ENCODE results near the gene AMN. TPM values are rescaled to one million over a fixed set of nuclear protein-coding genes. Genes with fewer than 3 reads are reported as not detected.

AMN gene
- polyA plus RNA-seq, 4 donors, result 71.0 to 467 (median 402) TPM

DNA sequence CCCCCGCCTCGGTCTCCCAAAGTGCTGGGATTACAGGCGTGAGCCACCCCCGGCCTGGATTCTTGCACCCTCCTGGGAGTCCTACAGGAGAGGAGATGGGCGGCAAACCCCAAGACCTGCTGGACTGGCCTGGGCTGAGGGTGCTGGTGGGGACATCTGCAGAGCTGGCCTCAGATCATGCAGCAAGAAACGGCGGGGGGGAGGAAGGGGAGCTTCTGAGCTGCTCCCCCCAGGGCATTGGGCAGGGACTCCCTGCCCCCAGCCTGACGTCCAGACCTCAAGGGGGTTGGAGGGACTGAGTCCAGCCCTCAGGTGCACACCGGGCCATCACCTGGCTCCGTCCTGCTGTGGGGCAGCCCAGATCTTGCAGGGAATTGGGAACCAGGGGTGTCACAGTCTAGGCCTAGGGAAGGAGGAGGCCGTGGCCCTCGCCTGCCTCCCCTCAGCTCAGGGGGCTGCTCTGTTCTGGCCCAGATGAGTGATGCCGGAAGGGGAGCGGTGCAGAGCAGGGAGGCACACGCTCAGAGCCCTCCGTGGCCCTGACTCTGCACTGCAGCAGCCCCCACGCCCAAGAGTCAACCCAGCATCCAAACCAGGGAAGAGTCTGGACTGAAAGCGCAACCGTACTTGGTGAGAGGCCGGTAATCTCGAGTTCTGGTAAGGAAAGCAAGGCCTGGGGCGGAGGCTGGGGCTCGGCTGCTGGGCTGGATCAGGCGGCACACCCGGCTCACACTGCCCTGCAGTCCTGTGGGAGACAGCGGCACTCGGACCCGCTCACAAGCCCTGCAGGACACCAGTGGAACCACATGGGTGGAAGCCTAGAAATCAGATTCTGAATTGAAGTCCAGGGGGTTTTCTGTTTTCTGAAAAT, 8.9 kb upstream of the AMN start:
- Histone ChIP-seq H3K27me3 (ENCODE audit: control insufficient read depth in 3 of 3, insufficient read depth in 3 of 3, low read length in 3 of 3) (no peaks in the 10 kb centered on the region), H3K27ac (ENCODE audit: low read depth in 1 of 3, low read length in 2 of 3) (no peak overlapping the region), H3K9me3 (ENCODE audit: control insufficient read depth in 2 of 2, insufficient read depth in 1 of 2, low read depth in 1 of 2, low read length in 1 of 2) (no peaks in the 10 kb centered on the region), H3K36me3 (ENCODE audit: control insufficient read depth in 3 of 3, insufficient read depth in 2 of 3, low read depth in 1 of 3, low read length in 3 of 3) (peaks cover 0 to 61% (median 0%) of the 10 kb centered on the region in 3 donors), H3K4me1 (ENCODE audit: control insufficient read depth in 3 of 3, insufficient read depth in 2 of 3, low read depth in 1 of 3, low read length in 2 of 3) (peaks cover 0 to 2% (median 0%) of the 10 kb centered on the region in 3 donors), H3K4me3 (ENCODE audit: low read depth in 1 of 3, low read length in 3 of 3) (no peak overlapping the region)
- no peak for DNase-seq
- FAIRE-seq, result no peak
- WGBS, 3 donors, result 90 to 93% (median 92%) methylated on average over 27 to 28 of the region's 28 CpGs

DNA sequence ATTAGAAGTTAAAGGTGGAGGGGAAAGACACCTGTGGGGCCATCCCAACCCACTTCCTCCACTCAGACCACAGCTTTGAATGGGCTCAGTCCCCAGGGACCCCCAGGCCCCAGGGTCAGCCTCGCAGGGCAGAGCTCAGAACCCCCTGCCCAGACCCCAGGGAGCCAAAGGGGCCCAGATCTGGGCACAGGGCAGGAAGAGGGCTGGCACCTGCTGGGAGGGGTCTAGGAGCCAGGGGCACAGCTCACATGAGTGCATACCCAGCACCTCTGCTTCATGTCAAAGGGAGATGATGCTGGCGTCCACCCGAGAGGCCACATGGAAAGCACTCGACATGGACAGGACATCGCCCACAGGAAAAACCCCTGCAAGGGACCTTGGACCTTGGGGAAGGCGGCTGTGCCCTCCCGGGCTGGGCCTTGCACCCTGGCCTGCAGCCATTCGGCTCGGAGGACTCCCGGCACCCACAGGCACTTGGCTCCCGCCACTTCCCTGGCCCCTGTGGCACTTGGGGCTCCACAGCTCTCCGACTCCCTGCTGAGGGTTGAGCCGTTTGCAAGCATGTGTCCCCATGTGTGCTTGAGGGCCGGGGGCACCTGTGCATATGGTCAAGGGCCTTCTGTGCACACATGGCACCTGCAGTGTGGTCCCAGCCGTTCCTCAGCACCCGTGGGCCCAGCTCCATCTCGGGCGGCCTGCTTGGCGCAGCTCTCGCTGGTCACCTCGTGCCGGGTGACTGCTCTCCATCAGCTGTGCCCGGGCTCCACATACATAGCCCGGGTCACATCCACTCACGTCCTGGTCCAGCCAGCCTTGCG, 7.8 kb upstream of the AMN start:
- Histone ChIP-seq H3K27me3 (ENCODE audit: control insufficient read depth in 3 of 3, insufficient read depth in 3 of 3, low read length in 3 of 3) (no peaks in the 10 kb centered on the region), H3K4me3 (ENCODE audit: low read depth in 1 of 3, low read length in 3 of 3) (no peak overlapping the region), H3K9me3 (ENCODE audit: control insufficient read depth in 2 of 2, insufficient read depth in 1 of 2, low read depth in 1 of 2, low read length in 1 of 2) (no peaks in the 10 kb centered on the region), H3K27ac (ENCODE audit: low read depth in 1 of 3, low read length in 2 of 3) (no peak overlapping the region), H3K36me3 (ENCODE audit: control insufficient read depth in 3 of 3, insufficient read depth in 2 of 3, low read depth in 1 of 3, low read length in 3 of 3) (peaks cover 0 to 53% (median 0%) of the 10 kb centered on the region in 3 donors), H3K4me1 (ENCODE audit: control insufficient read depth in 3 of 3, insufficient read depth in 2 of 3, low read depth in 1 of 3, low read length in 2 of 3) (peaks cover 0 to 2% (median 0%) of the 10 kb centered on the region in 3 donors)
- no peak for FAIRE-seq
- DNase-seq, result no peak
- 64 to 80% (median 65%) methylated on average over 22 to 26 of the region's 26 CpGs for WGBS, 3 donors

DNA sequence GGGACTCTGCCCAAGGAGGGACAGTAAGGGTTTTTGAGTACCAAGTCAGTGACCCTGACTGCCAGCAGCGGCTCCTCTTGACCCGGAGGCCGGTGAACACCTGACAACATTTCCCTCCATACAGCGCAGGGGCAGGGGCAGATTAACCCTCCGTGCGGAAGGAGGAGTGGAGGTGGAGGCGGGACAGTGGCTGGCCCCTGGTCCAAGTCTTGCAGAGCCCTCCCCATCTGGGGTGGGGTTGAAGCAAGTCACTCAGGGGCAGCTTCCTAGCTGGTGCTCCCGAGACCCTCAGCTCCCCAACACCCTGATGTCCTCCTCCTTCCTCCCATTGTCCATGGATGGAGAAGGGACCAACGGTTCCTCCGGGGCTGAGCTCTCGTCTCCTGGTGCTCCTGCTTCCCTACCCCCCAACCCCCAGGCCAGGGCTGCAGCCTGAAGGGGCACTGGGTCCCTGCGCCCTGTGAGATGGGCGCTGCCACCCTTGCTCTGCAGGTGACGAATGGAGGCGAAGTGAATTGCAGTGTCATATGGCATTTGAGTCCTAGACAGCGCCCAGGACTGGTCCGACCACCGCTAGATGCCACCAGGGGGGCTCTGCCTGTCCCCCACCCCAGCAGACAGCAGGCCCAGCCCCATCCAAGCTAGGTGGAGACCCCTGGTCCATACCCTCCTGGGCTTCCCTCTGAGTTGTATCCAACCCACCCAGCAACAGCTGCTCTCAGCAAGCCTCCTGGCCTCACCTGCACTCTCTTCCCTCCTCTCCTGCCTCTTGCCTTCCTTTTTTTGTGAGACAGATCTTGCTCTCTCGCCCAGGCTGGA, 7.0 kb upstream of the AMN start:
- Histone ChIP-seq H3K27ac (ENCODE audit: low read depth in 1 of 3, low read length in 2 of 3) (no peak overlapping the region), H3K9me3 (ENCODE audit: control insufficient read depth in 2 of 2, insufficient read depth in 1 of 2, low read depth in 1 of 2, low read length in 1 of 2) (peaks cover 0 to 2% of the 10 kb centered on the region in 2 donors), H3K27me3 (ENCODE audit: control insufficient read depth in 3 of 3, insufficient read depth in 3 of 3, low read length in 3 of 3) (no peaks in the 10 kb centered on the region), H3K4me1 (ENCODE audit: control insufficient read depth in 3 of 3, insufficient read depth in 2 of 3, low read depth in 1 of 3, low read length in 2 of 3) (peaks cover 0 to 2% (median 0%) of the 10 kb centered on the region in 3 donors), H3K4me3 (ENCODE audit: low read depth in 1 of 3, low read length in 3 of 3) (no peak overlapping the region), H3K36me3 (ENCODE audit: control insufficient read depth in 3 of 3, insufficient read depth in 2 of 3, low read depth in 1 of 3, low read length in 3 of 3) (peaks cover 0 to 46% (median 0%) of the 10 kb centered on the region in 3 donors)
- no peak for DNase-seq
- no peak for FAIRE-seq
- WGBS, 3 donors, result 83 to 88% (median 86%) methylated on average over 17 to 19 of the region's 19 CpGs

DNA sequence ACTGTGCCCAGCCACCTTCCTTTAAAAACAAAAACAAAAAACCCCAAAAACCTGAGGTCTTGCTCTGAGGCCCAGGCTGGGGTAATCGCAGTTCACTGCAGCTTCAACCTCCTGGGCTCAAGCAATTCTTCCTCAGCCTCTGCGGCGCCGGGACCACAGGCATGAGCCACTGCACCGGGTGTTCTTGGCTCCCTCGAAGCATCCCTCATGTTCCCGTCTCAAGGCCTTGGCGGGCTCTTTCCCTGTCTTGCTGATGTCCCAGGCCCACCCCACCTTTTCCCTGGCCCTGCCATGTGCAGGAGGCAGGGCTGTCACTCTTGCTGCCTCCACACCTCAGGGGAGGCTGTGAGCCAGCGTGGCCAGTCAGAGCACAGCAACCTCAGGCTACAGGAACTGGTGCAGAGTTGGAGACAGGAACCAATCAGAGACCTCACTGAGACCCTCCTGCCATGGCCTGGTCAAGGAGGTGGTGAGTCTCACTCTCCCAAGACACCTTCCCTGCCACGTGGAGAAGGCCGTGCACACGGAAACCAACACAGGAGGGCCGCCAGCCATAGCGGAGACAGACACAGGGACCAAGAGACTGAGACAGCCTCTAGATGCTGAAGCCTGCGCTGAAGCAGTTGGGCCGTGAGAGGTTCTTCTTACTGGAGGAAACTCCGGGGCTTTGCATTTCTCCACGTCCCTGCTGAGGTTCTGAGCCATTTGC, 6.0 kb upstream of the AMN start:
- Histone ChIP-seq H3K4me1 (ENCODE audit: control insufficient read depth in 3 of 3, insufficient read depth in 2 of 3, low read depth in 1 of 3, low read length in 2 of 3) (peaks cover 0 to 2% (median 0%) of the 10 kb centered on the region in 3 donors), H3K36me3 (ENCODE audit: control insufficient read depth in 3 of 3, insufficient read depth in 2 of 3, low read depth in 1 of 3, low read length in 3 of 3) (peaks cover 0 to 40% (median 0%) of the 10 kb centered on the region in 3 donors), H3K27ac (ENCODE audit: low read depth in 1 of 3, low read length in 2 of 3) (no peak overlapping the region), H3K4me3 (ENCODE audit: low read depth in 1 of 3, low read length in 3 of 3) (no peak overlapping the region), H3K27me3 (ENCODE audit: control insufficient read depth in 3 of 3, insufficient read depth in 3 of 3, low read length in 3 of 3) (no peaks in the 10 kb centered on the region), H3K9me3 (ENCODE audit: control insufficient read depth in 2 of 2, insufficient read depth in 1 of 2, low read depth in 1 of 2, low read length in 1 of 2) (peaks cover 0 to 5% of the 10 kb centered on the region in 2 donors)
- no peak for DNase-seq
- WGBS, 3 donors, result 73 to 87% (median 85%) methylated on average over 18 of the region's 18 CpGs
- no peak for FAIRE-seq

DNA sequence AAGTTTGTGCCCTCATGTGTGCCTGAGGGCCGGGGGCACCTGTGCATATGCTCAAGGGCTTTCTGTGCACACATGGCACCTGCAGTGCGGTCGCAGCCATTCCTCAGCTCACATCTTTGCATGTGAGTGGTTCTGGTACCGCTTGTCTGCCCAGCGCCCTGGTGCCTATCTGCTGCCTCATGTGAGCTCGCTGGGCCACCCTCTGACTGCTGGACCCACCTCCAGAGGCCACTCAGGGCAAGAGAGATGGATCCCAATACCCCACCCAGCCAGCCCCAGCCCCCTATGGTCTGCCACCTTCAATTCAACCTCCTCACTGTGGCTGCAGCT, 5.4 kb upstream of the AMN start:
- Histone ChIP-seq H3K27ac (ENCODE audit: low read depth in 1 of 3, low read length in 2 of 3) (no peak overlapping the region), H3K27me3 (ENCODE audit: control insufficient read depth in 3 of 3, insufficient read depth in 3 of 3, low read length in 3 of 3) (peaks cover 0 to 3% (median 0%) of the 10 kb centered on the region in 3 donors), H3K4me3 (ENCODE audit: low read depth in 1 of 3, low read length in 3 of 3) (no peak overlapping the region), H3K9me3 (ENCODE audit: control insufficient read depth in 2 of 2, insufficient read depth in 1 of 2, low read depth in 1 of 2, low read length in 1 of 2) (peaks cover 0 to 5% of the 10 kb centered on the region in 2 donors), H3K36me3 (ENCODE audit: control insufficient read depth in 3 of 3, insufficient read depth in 2 of 3, low read depth in 1 of 3, low read length in 3 of 3) (peaks cover 0 to 38% (median 0%) of the 10 kb centered on the region in 3 donors), H3K4me1 (ENCODE audit: control insufficient read depth in 3 of 3, insufficient read depth in 2 of 3, low read depth in 1 of 3, low read length in 2 of 3) (peaks cover 0 to 2% (median 0%) of the 10 kb centered on the region in 3 donors)
- no peak for DNase-seq
- FAIRE-seq, result no peak
- WGBS, 3 donors, result 89 to 95% (median 90%) methylated on average over 6 of the region's 6 CpGs

DNA sequence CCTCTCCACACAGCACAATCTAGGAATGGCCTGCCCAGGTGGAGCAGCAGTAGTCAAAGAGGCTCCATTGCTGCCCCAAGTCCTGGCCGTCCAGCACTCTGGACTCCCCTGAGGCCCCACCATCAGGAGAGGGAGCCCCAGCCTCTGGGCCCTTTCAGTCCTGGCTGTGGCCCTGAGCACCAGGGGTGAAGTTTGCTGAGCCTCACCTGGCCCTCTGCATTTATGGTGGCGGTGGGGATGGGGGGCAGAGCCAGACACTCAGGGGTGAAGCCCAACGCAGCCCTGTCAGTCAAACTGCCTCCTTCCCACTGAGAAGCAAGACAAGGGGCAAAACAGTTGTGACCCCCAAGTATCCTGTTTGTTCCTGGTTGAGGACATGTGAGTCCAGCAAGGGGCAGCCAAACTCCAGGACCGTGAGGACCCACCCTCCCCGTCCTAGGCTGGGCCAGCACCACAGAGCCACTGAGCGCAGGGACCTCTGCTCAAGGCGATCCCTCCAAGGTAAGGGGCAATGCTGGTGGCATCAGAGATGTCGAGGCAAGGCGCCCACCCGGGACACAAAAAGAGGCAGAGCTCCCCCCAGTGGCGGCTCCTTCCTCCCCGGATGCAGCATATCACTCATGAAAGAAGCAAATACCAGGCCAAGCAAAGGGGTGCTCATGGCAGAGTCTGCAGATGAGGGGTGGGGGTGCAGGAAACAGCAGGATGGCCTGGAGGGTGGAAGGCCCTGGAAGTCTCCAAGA, 4.8 kb upstream of the AMN start:
- H3K4me1 ChIP-seq (ENCODE audit: control insufficient read depth in 3 of 3, insufficient read depth in 2 of 3, low read depth in 1 of 3, low read length in 2 of 3), result peaks cover 0 to 2% (median 0%) of the 10 kb centered on the region in 3 donors
- H3K9me3 ChIP-seq (ENCODE audit: control insufficient read depth in 2 of 2, insufficient read depth in 1 of 2, low read depth in 1 of 2, low read length in 1 of 2), result peaks cover 0 to 5% of the 10 kb centered on the region in 2 donors
- H3K36me3 ChIP-seq (ENCODE audit: control insufficient read depth in 3 of 3, insufficient read depth in 2 of 3, low read depth in 1 of 3, low read length in 3 of 3), result peaks cover 0 to 32% (median 0%) of the 10 kb centered on the region in 3 donors
- DNase-seq, result peak in 1 of 2 donors; percentile 62
- peak overlapping the region in 1 of 3 donors; percentile 2 for H3K27ac ChIP-seq (ENCODE audit: low read depth in 1 of 3, low read length in 2 of 3)
- H3K4me3 ChIP-seq (ENCODE audit: low read depth in 1 of 3, low read length in 3 of 3), result no peak overlapping the region
- FAIRE-seq, result no peak
- 44 to 50% (median 44%) methylated on average over 12 of the region's 12 CpGs for WGBS, 3 donors
- H3K27me3 ChIP-seq (ENCODE audit: control insufficient read depth in 3 of 3, insufficient read depth in 3 of 3, low read length in 3 of 3), result peaks cover 0 to 9% (median 0%) of the 10 kb centered on the region in 3 donors

DNA sequence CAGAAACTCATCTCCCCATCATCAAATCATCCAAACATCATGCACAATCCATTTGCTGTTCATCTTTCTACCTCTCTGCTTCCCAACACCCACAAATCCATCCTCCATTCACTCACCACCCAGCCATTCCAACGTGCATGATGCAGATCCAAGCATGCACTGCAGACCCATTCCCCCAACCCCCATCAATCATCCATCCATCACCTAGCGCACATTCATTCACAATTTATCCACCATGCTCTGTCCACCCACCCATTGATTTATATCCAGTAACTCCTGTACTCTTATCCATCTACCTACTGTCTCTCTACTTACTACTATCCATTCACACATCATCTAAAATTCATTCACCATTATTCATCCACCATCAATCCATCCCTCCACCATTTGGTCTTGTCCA, 4.0 kb upstream of the AMN start:
- FAIRE-seq, result no peak
- peaks cover 0 to 2% (median 0%) of the 10 kb centered on the region in 3 donors for H3K4me1 ChIP-seq (ENCODE audit: control insufficient read depth in 3 of 3, insufficient read depth in 2 of 3, low read depth in 1 of 3, low read length in 2 of 3)

More for the DNA sequence above, 4.0 kb upstream of the AMN start:
- peaks cover 0 to 32% (median 0%) of the 10 kb centered on the region in 3 donors for H3K36me3 ChIP-seq (ENCODE audit: control insufficient read depth in 3 of 3, insufficient read depth in 2 of 3, low read depth in 1 of 3, low read length in 3 of 3)
- H3K9me3 ChIP-seq (ENCODE audit: control insufficient read depth in 2 of 2, insufficient read depth in 1 of 2, low read depth in 1 of 2, low read length in 1 of 2), result peaks cover 0 to 5% of the 10 kb centered on the region in 2 donors
- 54 to 57% (median 56%) methylated on average over 2 of the region's 2 CpGs for WGBS, 3 donors
- DNase-seq, result no peak
- peaks cover 0 to 16% (median 3%) of the 10 kb centered on the region in 3 donors for H3K27me3 ChIP-seq (ENCODE audit: control insufficient read depth in 3 of 3, insufficient read depth in 3 of 3, low read length in 3 of 3)
- no peak overlapping the region for H3K4me3 ChIP-seq (ENCODE audit: low read depth in 1 of 3, low read length in 3 of 3)
- H3K27ac ChIP-seq (ENCODE audit: low read depth in 1 of 3, low read length in 2 of 3), result no peak overlapping the region
